Parathyroid adenoma (tissue), 2 donors: ENCODE data around the gene PLCB1.

ENCODE experiments used
- H2AFZ ChIP-seq: fragments of 300-600 bp; sonication (generic); one replicate; pipeline ENCODE4 v1.7.0; 2017; ENCODE audit warnings: antibody characterized with exemption, mild to moderate bottlenecking
- H3K27ac ChIP-seq: fragments of 300-600 bp; sonication (generic); one replicate; pipeline ENCODE4 v1.7.0; 2017
- H3K27me3 ChIP-seq: fragments of 300-600 bp; sonication (generic); one replicate; pipeline ENCODE4 v1.7.0; 2017; ENCODE audit warnings: low read length; ENCODE audit not compliant: control insufficient read depth, insufficient read depth
- H3K36me3 ChIP-seq: fragments of 300-600 bp; sonication (generic); one replicate; pipeline ENCODE4 v1.7.0; 2017; ENCODE audit warnings: low read length; ENCODE audit not compliant: control insufficient read depth, insufficient read depth
- H3K4me1 ChIP-seq: fragments of 300-600 bp; sonication (generic); one replicate; pipeline ENCODE4 v1.7.0; 2017; ENCODE audit warnings: control low read depth
- H3K4me2 ChIP-seq: fragments of 300-600 bp; sonication (generic); one replicate; pipeline ENCODE4 v1.7.0; 2017; ENCODE audit warnings: low read length
- H3K4me3 ChIP-seq: fragments of 300-600 bp; sonication (generic); one replicate; pipeline ENCODE4 v1.7.0; 2017; ENCODE audit warnings: low read depth, low read length
- H3K79me2 ChIP-seq: fragments of 300-600 bp; sonication (generic); one replicate; pipeline ENCODE4 v1.7.0; 2017; ENCODE audit warnings: control low read depth
- H3K9ac ChIP-seq: fragments of 300-600 bp; sonication (generic); one replicate; pipeline ENCODE4 v1.7.0; 2017; ENCODE audit warnings: mild to moderate bottlenecking
- H3K9me3 ChIP-seq: fragments of 300-600 bp; sonication (generic); one replicate; pipeline ENCODE4 v1.7.0; 2017; ENCODE audit warnings: low read length; ENCODE audit not compliant: control insufficient read depth
- CTCF ChIP-seq: fragments of 300-600 bp; sonication (generic); IDR thresholded peaks from one replicate; pipeline ENCODE4 v1.7.0; 2017; ENCODE audit warnings: antibody characterized with exemption, mild to moderate bottlenecking
- donor health status: primary hyperparathyroidism.

Gene PLCB1

GRCh38 chr20:8331740-8332412 is 199.8 kb downstream of the PLCB1 start:
- H3K4me2 ChIP-seq = no peak overlapping the region
- no peaks in the 10 kb centered on the region for H3K27me3 ChIP-seq
- peak overlapping the region; percentile 14 for H3K27ac ChIP-seq
- H3K36me3 ChIP-seq = no peaks in the 10 kb centered on the region
- no peak for TF ChIP-seq CTCF
- peaks cover 28% of the 10 kb centered on the region for H3K79me2 ChIP-seq
- H2AFZ ChIP-seq = no peak overlapping the region
- H3K9ac ChIP-seq = no peak overlapping the region
- H3K4me3 ChIP-seq = no peak overlapping the region
- peaks cover 22% of the 10 kb centered on the region for H3K4me1 ChIP-seq
- H3K9me3 ChIP-seq = no peaks in the 10 kb centered on the region

DNA sequence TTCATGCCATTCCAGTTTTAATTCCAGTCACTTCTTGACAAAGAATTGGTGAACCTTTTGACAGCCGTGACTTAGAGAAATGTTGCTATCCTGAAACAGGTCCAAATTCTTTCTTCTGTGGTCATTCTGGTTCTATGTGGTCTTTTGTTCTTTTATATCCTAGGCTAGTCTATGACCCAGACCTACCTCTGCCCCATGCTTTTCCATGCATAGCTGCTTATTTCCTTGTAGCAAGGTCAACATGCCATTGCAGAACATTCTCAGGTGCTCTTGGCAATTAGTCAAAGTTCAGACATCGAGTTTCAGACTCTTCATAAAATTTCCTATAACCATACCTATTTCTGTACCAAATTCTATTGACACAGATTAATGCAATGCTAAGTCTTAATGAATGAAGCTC is 202.6 kb downstream of the PLCB1 start:
- Histone ChIP-seq H3K36me3 (no peaks in the 10 kb centered on the region), H3K4me3 (no peak overlapping the region), H2AFZ (no peak overlapping the region), H3K79me2 (peaks cover 39% of the 10 kb centered on the region), H3K9ac (no peak overlapping the region), H3K9me3 (no peaks in the 10 kb centered on the region), H3K4me2 (no peak overlapping the region), H3K27me3 (no peaks in the 10 kb centered on the region), H3K4me1 (peaks cover 22% of the 10 kb centered on the region), H3K27ac (no peak overlapping the region)
- no peak for TF ChIP-seq CTCF

DNA sequence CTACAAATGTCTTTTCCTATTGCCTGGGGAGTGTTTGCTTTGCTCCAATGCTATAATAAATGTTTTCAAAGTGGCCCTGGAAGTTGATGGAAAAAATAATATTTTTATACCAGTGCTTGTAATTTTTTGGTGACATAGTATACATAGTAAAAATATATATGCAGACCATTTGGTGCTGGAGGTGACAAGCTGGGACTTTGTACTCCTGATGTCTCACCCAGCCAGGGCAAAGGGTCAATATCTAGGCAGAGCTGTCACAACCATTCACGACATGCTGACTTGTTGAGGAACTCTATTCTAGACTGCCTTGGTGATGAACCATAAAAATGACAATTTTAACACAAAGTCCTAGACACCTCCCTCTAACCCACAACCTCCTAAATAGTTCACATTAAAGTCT is 203.0 kb downstream of the PLCB1 start:
- TF ChIP-seq CTCF = no peak

GRCh38 chr20:8335495-8336195 is 203.6 kb downstream of the PLCB1 start:
- no peak for TF ChIP-seq CTCF
- H3K4me1 ChIP-seq = peaks cover 17% of the 10 kb centered on the region
- H3K9me3 ChIP-seq = no peaks in the 10 kb centered on the region
- H2AFZ ChIP-seq = no peak overlapping the region
- no peaks in the 10 kb centered on the region for H3K36me3 ChIP-seq
- no peak overlapping the region for H3K4me3 ChIP-seq
- H3K9ac ChIP-seq = no peak overlapping the region
- peaks cover 45% of the 10 kb centered on the region for H3K79me2 ChIP-seq
- no peaks in the 10 kb centered on the region for H3K27me3 ChIP-seq
- no peak overlapping the region for H3K4me2 ChIP-seq
- no peak overlapping the region for H3K27ac ChIP-seq

More for the DNA sequence above, 203.0 kb downstream of the PLCB1 start:
- Histone ChIP-seq H3K9me3 (no peaks in the 10 kb centered on the region), H3K4me1 (peaks cover 22% of the 10 kb centered on the region), H3K27ac (no peak overlapping the region), H3K4me3 (no peak overlapping the region), H3K79me2 (peaks cover 43% of the 10 kb centered on the region), H3K27me3 (no peaks in the 10 kb centered on the region), H3K36me3 (no peaks in the 10 kb centered on the region), H3K9ac (no peak overlapping the region), H3K4me2 (no peak overlapping the region), H2AFZ (no peak overlapping the region)
